ENCODE data around the gene CPXM2.
"Not testable (repeated sequence)": the region's sequence is repeated elsewhere in the genome, so short reads cannot be mapped to it uniquely, and the experiment has no call there.

The CPXM2 gene

GRCh38 chr10:123766012-123766411 is 125.6 kb downstream of the CPXM2 start:
- no peak for DNase-seq

- DNase-seq = no peak
These were observed 129.9 kb downstream of the CPXM2 start for GRCh38 chr10:123761666-123762230.

- no peak for DNase-seq
These were observed 130.6 kb downstream of the CPXM2 start for GRCh38 chr10:123761038-123761428.

GRCh38 chr10:123760356-123761037 is 131.1 kb downstream of the CPXM2 start:
- peak; percentile 23 for DNase-seq

GRCh38 chr10:123759501-123760031 is 132.0 kb downstream of the CPXM2 start:
- peak; percentile 88 for DNase-seq

- DNase-seq = no peak
These were observed 132.6 kb downstream of the CPXM2 start for GRCh38 chr10:123759041-123759440.

GRCh38 chr10:123757853-123758252 is 133.8 kb downstream of the CPXM2 start:
- no peak for DNase-seq

- DNase-seq = no peak
These were observed 136.5 kb downstream of the CPXM2 start for GRCh38 chr10:123755061-123755460.

- no peak for DNase-seq
These were observed 137.5 kb downstream of the CPXM2 start for GRCh38 chr10:123754123-123754522.

- no peak for DNase-seq
These were observed 140.1 kb downstream of the CPXM2 start for GRCh38 chr10:123751342-123752134.

GRCh38 chr10:123750901-123751300 is 140.7 kb downstream of the CPXM2 start:
- no peak for DNase-seq

GRCh38 chr10:123748711-123749110 is 142.9 kb downstream of the CPXM2 start:
- no peak for DNase-seq

- DNase-seq = no peak
These were observed 144.2 kb downstream of the CPXM2 start for GRCh38 chr10:123747426-123747825.

GRCh38 chr10:123746942-123747341 is 144.7 kb downstream of the CPXM2 start:
- peak; percentile 24 for DNase-seq

GRCh38 chr10:123746520-123746919 is 145.1 kb downstream of the CPXM2 start:
- DNase-seq = no peak

- DNase-seq = peak; percentile 29
These were observed 145.5 kb downstream of the CPXM2 start for GRCh38 chr10:123746061-123746460.

GRCh38 chr10:123744224-123744536 is 147.4 kb downstream of the CPXM2 start:
- no peak for DNase-seq

- no peak for DNase-seq
These were observed 148.0 kb downstream of the CPXM2 start for GRCh38 chr10:123743441-123744223.

- DNase-seq = no peak
These were observed 148.7 kb downstream of the CPXM2 start for GRCh38 chr10:123742751-123743440.

- DNase-seq = no peak
These were observed 149.9 kb downstream of the CPXM2 start for GRCh38 chr10:123741711-123742110.

GRCh38 chr10:123741146-123741545 is 150.5 kb downstream of the CPXM2 start:
- no peak for DNase-seq

- DNase-seq = not testable (repeated sequence)
These were observed 154.7 kb downstream of the CPXM2 start for GRCh38 chr10:123736917-123737316.
